ENCODE data around the gene EML4.

Gene EML4

DNA sequence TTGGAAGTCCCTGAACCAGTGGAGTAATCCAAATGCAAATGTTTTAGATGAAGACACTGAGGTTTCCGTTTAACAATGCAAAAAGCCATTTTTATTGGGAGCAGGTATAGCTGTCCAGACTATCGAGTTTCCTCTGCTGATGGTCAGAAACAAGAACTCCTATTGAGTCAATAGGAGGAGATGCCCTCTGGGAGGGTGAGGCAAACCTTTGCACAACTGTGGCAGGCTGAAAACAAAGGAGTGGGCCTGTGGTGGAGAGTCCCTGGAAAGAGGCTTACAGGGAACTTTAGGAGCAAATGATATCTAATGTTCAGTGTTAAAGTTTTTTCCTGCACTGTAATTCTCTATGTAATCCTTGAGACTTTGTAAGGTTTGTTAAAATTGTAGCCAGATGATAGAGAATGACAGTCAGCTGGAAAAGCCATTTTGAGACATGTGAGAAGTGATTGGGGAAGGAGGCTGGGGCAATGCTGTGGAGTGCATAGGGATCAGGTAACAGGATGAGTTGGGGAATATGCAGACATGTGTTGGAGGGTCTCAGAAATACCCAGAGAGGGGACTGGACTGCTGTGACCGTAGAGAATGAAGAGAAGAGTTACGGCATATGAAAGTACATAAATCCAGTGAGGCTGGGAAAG, 15.1 kb upstream of the EML4 start:
- H3K4me1 ChIP-seq (ENCODE audit: control insufficient read depth in 5 of 5, insufficient read depth in 5 of 5, low read length in 5 of 5) = no peaks in the 10 kb centered on the region
- H3K4me3 ChIP-seq (ENCODE audit: low read depth in 1 of 5, low read length in 5 of 5) = no peak overlapping the region
- no peaks in the 10 kb centered on the region for H3K36me3 ChIP-seq (ENCODE audit: control insufficient read depth in 5 of 5, insufficient read depth in 5 of 5, low read length in 5 of 5)
- no peaks in the 10 kb centered on the region for H3K27me3 ChIP-seq (ENCODE audit: control insufficient read depth in 5 of 5, insufficient read depth in 4 of 5, low read length in 5 of 5)
- H3K9me3 ChIP-seq (ENCODE audit: control insufficient read depth in 5 of 5, low read length in 5 of 5) = no peaks in the 10 kb centered on the region
- H3K9ac ChIP-seq (ENCODE audit: low read length in 5 of 5) = no peak overlapping the region
- no peak overlapping the region for H3K27ac ChIP-seq (ENCODE audit: low read depth, low read length)

DNA sequence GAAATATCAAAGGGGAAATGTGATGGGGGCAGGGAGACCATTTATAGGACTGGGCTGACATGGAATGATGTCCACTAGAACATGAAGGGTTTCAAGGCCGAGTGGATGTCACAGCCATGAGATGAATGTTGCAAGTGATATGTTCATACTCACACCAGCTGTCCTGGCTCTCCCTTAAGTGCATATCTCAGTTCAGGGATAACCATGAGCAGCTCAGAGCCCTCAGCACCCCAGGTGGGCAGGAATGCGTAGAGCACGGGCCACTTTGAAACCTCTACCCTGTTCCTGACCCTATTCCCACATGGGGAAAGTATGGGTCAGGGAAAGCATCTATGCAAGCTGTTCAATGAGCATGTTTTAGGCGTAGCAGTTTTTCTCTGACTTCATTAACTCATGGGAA, 12.4 kb upstream of the EML4 start:
- Histone ChIP-seq H3K9me3 (ENCODE audit: control insufficient read depth in 5 of 5, low read length in 5 of 5) (no peaks in the 10 kb centered on the region), H3K9ac (ENCODE audit: low read length in 5 of 5) (no peak overlapping the region), H3K27ac (ENCODE audit: low read depth, low read length) (no peak overlapping the region), H3K27me3 (ENCODE audit: control insufficient read depth in 5 of 5, insufficient read depth in 4 of 5, low read length in 5 of 5) (no peaks in the 10 kb centered on the region), H3K4me3 (ENCODE audit: low read depth in 1 of 5, low read length in 5 of 5) (no peak overlapping the region), H3K36me3 (ENCODE audit: control insufficient read depth in 5 of 5, insufficient read depth in 5 of 5, low read length in 5 of 5) (no peaks in the 10 kb centered on the region), H3K4me1 (ENCODE audit: control insufficient read depth in 5 of 5, insufficient read depth in 5 of 5, low read length in 5 of 5) (no peaks in the 10 kb centered on the region)

DNA sequence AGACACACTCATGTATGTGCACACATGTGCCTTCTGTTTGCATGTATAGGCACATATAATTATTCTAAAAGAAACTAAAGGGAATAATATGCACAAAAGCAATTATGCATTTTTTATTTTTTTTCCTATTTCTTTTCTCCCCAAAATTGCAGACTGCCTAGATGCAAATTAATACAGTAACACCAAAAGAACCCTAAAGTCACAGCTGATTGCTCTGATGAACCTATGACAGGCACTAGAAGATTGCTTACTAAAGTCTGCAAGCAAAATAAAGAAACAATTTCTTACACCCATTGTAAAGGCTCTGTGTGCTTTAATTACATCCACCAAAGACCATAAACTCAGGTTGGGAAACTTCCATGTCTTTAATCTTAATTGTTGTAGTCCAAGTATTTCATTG, 7.7 kb upstream of the EML4 start:
- Histone ChIP-seq H3K27me3 (ENCODE audit: control insufficient read depth in 5 of 5, insufficient read depth in 4 of 5, low read length in 5 of 5) (no peaks in the 10 kb centered on the region), H3K9ac (ENCODE audit: low read length in 5 of 5) (no peak overlapping the region), H3K36me3 (ENCODE audit: control insufficient read depth in 5 of 5, insufficient read depth in 5 of 5, low read length in 5 of 5) (no peaks in the 10 kb centered on the region), H3K4me1 (ENCODE audit: control insufficient read depth in 5 of 5, insufficient read depth in 5 of 5, low read length in 5 of 5) (no peaks in the 10 kb centered on the region), H3K27ac (ENCODE audit: low read depth, low read length) (no peak overlapping the region), H3K4me3 (ENCODE audit: low read depth in 1 of 5, low read length in 5 of 5) (no peak overlapping the region), H3K9me3 (ENCODE audit: control insufficient read depth in 5 of 5, low read length in 5 of 5) (no peaks in the 10 kb centered on the region)

DNA sequence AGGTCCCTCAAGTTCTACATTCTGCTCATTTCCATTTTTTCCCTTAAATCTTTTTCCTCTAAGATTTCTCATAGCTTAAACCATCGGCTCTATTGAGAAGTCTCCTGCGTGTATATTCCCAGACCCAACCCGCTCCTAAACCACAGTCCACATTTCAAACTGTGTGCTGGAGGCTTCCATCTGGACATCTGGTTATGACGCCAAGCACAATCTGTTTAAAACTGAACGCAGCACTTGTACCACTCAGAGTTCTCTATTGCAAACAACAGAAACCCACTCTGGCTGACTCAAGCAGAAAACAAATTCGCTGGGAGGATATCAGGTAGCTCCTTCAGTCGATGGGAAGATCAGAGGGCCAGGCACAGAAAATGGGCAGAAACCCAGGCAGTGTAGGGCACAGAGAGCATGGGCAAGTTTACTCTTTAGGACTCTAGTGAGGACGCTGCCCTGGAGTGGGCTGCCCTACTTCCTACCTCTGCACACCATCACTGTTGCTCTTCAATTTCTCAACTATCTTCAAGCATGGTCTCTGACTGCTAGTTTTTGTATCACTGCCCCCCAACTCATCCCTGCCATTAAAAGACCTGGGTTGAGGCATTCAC, 5.6 kb upstream of the EML4 start:
- Histone ChIP-seq H3K36me3 (ENCODE audit: control insufficient read depth in 5 of 5, insufficient read depth in 5 of 5, low read length in 5 of 5) (no peaks in the 10 kb centered on the region), H3K9ac (ENCODE audit: low read length in 5 of 5) (no peak overlapping the region), H3K27me3 (ENCODE audit: control insufficient read depth in 5 of 5, insufficient read depth in 4 of 5, low read length in 5 of 5) (no peaks in the 10 kb centered on the region), H3K9me3 (ENCODE audit: control insufficient read depth in 5 of 5, low read length in 5 of 5) (no peaks in the 10 kb centered on the region), H3K4me1 (ENCODE audit: control insufficient read depth in 5 of 5, insufficient read depth in 5 of 5, low read length in 5 of 5) (peaks cover 0 to 1% (median 0%) of the 10 kb centered on the region in 5 donors), H3K4me3 (ENCODE audit: low read depth in 1 of 5, low read length in 5 of 5) (no peak overlapping the region), H3K27ac (ENCODE audit: low read depth, low read length) (no peak overlapping the region)

DNA sequence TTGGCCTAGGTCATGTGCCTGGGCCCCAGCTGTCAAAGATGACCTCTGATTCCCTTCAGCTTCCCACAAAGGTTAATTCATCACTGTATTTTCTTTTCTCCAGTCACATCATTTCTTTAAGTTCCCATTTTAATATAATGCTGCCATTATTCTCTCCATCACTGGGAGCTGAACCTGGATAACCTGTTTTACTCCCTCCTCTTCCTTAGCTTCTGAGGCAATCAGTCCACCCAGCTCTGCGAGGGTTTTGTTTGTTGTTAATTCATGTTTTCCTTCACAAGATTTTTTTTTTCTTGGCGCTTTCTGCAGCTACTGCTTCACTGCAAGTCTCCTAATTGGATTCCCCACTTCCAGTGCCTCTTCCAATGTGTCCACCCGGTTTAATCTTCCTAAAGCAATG, 5.1 kb upstream of the EML4 start:
- H3K27ac ChIP-seq (ENCODE audit: low read depth, low read length) = no peak overlapping the region
- peaks cover 0 to 5% (median 3%) of the 10 kb centered on the region in 5 donors for H3K4me1 ChIP-seq (ENCODE audit: control insufficient read depth in 5 of 5, insufficient read depth in 5 of 5, low read length in 5 of 5)
- no peaks in the 10 kb centered on the region for H3K9me3 ChIP-seq (ENCODE audit: control insufficient read depth in 5 of 5, low read length in 5 of 5)
- no peak overlapping the region for H3K4me3 ChIP-seq (ENCODE audit: low read depth in 1 of 5, low read length in 5 of 5)
- no peaks in the 10 kb centered on the region for H3K36me3 ChIP-seq (ENCODE audit: control insufficient read depth in 5 of 5, insufficient read depth in 5 of 5, low read length in 5 of 5)
- H3K9ac ChIP-seq (ENCODE audit: low read length in 5 of 5) = no peak overlapping the region
- H3K27me3 ChIP-seq (ENCODE audit: control insufficient read depth in 5 of 5, insufficient read depth in 4 of 5, low read length in 5 of 5) = no peaks in the 10 kb centered on the region

DNA sequence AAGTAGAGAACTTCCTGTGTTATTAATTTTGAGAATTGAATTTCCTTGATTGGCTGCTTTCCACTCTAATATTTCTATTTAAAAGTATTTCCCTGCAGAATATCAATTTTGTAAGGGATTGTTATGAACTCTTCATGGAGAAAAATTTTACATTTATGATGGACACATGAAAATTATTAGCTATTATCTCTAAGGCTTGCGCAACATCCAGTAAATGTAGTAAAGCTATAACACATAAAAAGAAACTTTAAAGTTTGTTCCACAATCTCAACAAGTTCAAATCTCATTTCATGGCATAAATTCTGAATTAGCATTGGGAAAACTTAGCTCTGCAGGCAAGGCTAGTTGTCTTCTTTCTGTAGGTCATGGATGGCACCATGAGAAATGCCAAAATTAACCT, 4.2 kb upstream of the EML4 start:
- H3K9me3 ChIP-seq (ENCODE audit: control insufficient read depth in 5 of 5, low read length in 5 of 5) = no peaks in the 10 kb centered on the region
- no peak overlapping the region for H3K4me3 ChIP-seq (ENCODE audit: low read depth in 1 of 5, low read length in 5 of 5)
- H3K36me3 ChIP-seq (ENCODE audit: control insufficient read depth in 5 of 5, insufficient read depth in 5 of 5, low read length in 5 of 5) = no peaks in the 10 kb centered on the region
- no peak overlapping the region for H3K27ac ChIP-seq (ENCODE audit: low read depth, low read length)
- peaks cover 0 to 8% (median 6%) of the 10 kb centered on the region in 5 donors for H3K4me1 ChIP-seq (ENCODE audit: control insufficient read depth in 5 of 5, insufficient read depth in 5 of 5, low read length in 5 of 5)
- no peak overlapping the region for H3K9ac ChIP-seq (ENCODE audit: low read length in 5 of 5)
- H3K27me3 ChIP-seq (ENCODE audit: control insufficient read depth in 5 of 5, insufficient read depth in 4 of 5, low read length in 5 of 5) = no peaks in the 10 kb centered on the region

DNA sequence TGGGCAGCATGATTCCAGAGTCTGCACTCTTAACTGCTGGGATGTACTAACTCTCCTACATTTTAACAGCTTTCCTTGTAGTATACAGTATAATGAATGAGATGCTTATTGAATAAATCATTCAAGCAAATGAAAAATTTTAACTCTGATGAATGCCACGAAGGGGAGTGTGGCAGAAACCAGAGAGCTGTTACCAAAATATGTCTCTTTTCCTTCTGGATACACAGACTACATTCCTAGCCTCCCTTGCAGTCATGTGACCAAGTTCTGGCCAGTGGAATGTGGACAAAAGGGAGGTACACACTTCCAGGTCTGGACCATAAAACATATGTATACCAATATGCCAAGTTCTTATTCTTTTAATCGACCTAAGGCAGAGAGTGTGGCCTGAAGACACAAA, 1.7 kb upstream of the EML4 start:
- Histone ChIP-seq H3K9me3 (ENCODE audit: control insufficient read depth in 5 of 5, low read length in 5 of 5) (no peaks in the 10 kb centered on the region), H3K4me3 (ENCODE audit: low read depth in 1 of 5, low read length in 5 of 5) (no peak overlapping the region), H3K9ac (ENCODE audit: low read length in 5 of 5) (no peak overlapping the region), H3K27ac (ENCODE audit: low read depth, low read length) (no peak overlapping the region), H3K27me3 (ENCODE audit: control insufficient read depth in 5 of 5, insufficient read depth in 4 of 5, low read length in 5 of 5) (no peaks in the 10 kb centered on the region), H3K36me3 (ENCODE audit: control insufficient read depth in 5 of 5, insufficient read depth in 5 of 5, low read length in 5 of 5) (no peaks in the 10 kb centered on the region), H3K4me1 (ENCODE audit: control insufficient read depth in 5 of 5, insufficient read depth in 5 of 5, low read length in 5 of 5) (peaks cover 2 to 32% (median 28%) of the 10 kb centered on the region in 5 donors)

DNA sequence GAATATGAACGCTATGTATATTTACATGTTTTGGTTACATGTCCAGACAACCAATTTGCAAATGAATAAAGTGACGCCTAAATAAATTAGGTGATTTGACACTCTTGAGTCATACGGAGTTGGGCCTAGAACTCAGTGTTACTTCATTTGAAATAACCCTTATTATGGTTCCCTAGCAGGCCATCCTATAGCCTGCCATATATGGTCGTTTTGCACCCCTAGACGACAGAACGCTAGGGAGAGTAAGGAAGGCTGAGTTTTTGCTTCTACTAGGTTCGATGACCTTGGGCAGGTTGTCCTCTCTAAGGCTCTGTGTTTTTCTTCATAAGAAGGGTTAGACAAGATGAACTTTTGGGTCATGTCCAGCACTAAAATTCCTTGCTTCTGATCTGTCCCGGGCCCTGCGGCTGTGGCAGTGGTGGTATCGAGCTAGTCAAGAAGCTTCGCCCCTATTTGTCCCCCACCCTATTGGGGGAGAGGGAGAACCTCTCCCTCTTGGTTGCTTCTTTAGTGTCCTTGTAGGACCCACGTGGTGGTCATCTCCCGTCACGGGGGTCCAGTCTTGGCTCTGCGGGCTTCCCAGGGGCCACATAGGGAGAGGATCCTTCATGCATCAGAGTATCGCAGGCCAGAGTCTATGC, 574 bp upstream of the EML4 start:
- no peak overlapping the region for H3K9ac ChIP-seq (ENCODE audit: low read length in 5 of 5)
- no peaks in the 10 kb centered on the region for H3K36me3 ChIP-seq (ENCODE audit: control insufficient read depth in 5 of 5, insufficient read depth in 5 of 5, low read length in 5 of 5)
- peak overlapping the region in 4 of 5 donors; percentile 30 to 86 (median 54) for H3K4me3 ChIP-seq (ENCODE audit: low read depth in 1 of 5, low read length in 5 of 5)
- H3K27me3 ChIP-seq (ENCODE audit: control insufficient read depth in 5 of 5, insufficient read depth in 4 of 5, low read length in 5 of 5) = no peaks in the 10 kb centered on the region
- peak overlapping the region; percentile 30 for H3K27ac ChIP-seq (ENCODE audit: low read depth, low read length)
- H3K4me1 ChIP-seq (ENCODE audit: control insufficient read depth in 5 of 5, insufficient read depth in 5 of 5, low read length in 5 of 5) = peaks cover 2 to 34% (median 28%) of the 10 kb centered on the region in 5 donors
- no peaks in the 10 kb centered on the region for H3K9me3 ChIP-seq (ENCODE audit: control insufficient read depth in 5 of 5, low read length in 5 of 5)

DNA sequence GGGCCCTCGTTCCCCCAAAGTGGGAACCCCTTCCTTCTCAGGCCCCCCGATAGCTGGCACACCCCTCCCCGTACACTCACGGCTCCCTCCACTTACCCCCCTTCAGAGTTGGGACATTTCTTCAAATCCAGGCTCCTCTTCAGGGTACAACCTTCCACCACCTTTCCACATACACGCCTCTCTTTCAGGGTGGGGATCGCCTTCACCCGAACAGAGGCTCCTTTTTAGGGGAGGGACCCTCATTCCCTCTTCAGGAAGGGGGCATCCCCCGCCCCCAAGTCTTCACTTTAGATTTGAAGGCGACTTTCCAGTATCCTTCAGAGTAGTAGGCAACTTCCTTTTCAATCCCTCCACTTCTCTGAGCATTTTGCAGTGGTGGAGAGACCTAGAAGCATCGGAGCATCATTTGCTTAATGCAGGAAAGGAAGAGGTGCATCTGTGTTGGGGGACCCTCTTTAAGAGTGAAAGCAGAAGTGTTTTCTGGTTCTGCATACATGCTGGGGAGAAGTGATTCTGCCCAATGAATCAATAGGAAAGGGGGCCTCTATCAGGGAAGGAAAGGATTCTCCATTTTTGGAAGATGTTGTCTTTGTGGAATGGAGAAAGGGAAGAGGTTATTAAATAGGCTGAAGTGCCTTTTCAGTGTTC, 845 bp downstream of the EML4 start:
- H3K9me3 ChIP-seq (ENCODE audit: control insufficient read depth in 5 of 5, low read length in 5 of 5) = no peaks in the 10 kb centered on the region
- H3K36me3 ChIP-seq (ENCODE audit: control insufficient read depth in 5 of 5, insufficient read depth in 5 of 5, low read length in 5 of 5) = no peaks in the 10 kb centered on the region
- peak overlapping the region; percentile 86 to 94 (median 89) for H3K4me3 ChIP-seq (ENCODE audit: low read depth in 1 of 5, low read length in 5 of 5)
- H3K27me3 ChIP-seq (ENCODE audit: control insufficient read depth in 5 of 5, insufficient read depth in 4 of 5, low read length in 5 of 5) = no peaks in the 10 kb centered on the region
- H3K9ac ChIP-seq (ENCODE audit: low read length in 5 of 5) = peak overlapping the region; percentile 68 to 95 (median 89)
- peak overlapping the region; percentile 64 for H3K27ac ChIP-seq (ENCODE audit: low read depth, low read length)
- H3K4me1 ChIP-seq (ENCODE audit: control insufficient read depth in 5 of 5, insufficient read depth in 5 of 5, low read length in 5 of 5) = peaks cover 2 to 34% (median 28%) of the 10 kb centered on the region in 5 donors

Data from subcutaneous abdominal adipose tissue (tissue), 5 donors.